Measurements from ENCODE around the gene ABAT.

The ABAT gene

GRCh38 chr16:8663192-8664089 lies 11.0 kb upstream of the ABAT start:
- TF ChIP-seq CTCF (IDR thresholded peaks at IDR 0.05; ENCODE audit: low read depth, low read length) = no peak
- no peak for DNase-seq (ENCODE audit: extremely low read depth, low read depth)

GRCh38 chr16:8665529-8665928 lies 8.9 kb upstream of the ABAT start:
- no peak for DNase-seq (ENCODE audit: extremely low read depth, low read depth)
- TF ChIP-seq CTCF (IDR thresholded peaks at IDR 0.05; ENCODE audit: low read depth, low read length) = no peak

GRCh38 chr16:8667492-8667891 lies 6.9 kb upstream of the ABAT start:
- no peak for TF ChIP-seq CTCF (IDR thresholded peaks at IDR 0.05; ENCODE audit: low read depth, low read length)
- no peak for DNase-seq (ENCODE audit: extremely low read depth, low read depth)

GRCh38 chr16:8668113-8668512 lies 6.3 kb upstream of the ABAT start:
- DNase-seq (ENCODE audit: extremely low read depth, low read depth) = no peak
- TF ChIP-seq CTCF (IDR thresholded peaks at IDR 0.05; ENCODE audit: low read depth, low read length) = no peak

- no peak for TF ChIP-seq CTCF (IDR thresholded peaks at IDR 0.05; ENCODE audit: low read depth, low read length)
- no peak for DNase-seq (ENCODE audit: extremely low read depth, low read depth)
Observed at GRCh38 chr16:8669481-8669880, 4.9 kb upstream of the ABAT start.

GRCh38 chr16:8670014-8670560 lies 4.3 kb upstream of the ABAT start:
- no peak for DNase-seq (ENCODE audit: extremely low read depth, low read depth)
- TF ChIP-seq CTCF (IDR thresholded peaks at IDR 0.05; ENCODE audit: low read depth, low read length) = no peak

- TF ChIP-seq CTCF (IDR thresholded peaks at IDR 0.05; ENCODE audit: low read depth, low read length) = no peak
- DNase-seq (ENCODE audit: extremely low read depth, low read depth) = no peak
Observed at GRCh38 chr16:8673611-8674412, 605 bp upstream of the ABAT start.
